ENCODE data around the gene HEMK1. TPM values are rescaled to one million over a fixed set of nuclear protein-coding genes. Genes with fewer than 3 reads are reported as not detected.

HEMK1 gene
- total RNA-seq, 1 experiment from 2014 or later = 12.5 TPM

GRCh38 chr3:50604628-50605588 lies 35.6 kb downstream of the HEMK1 start:
- Histone ChIP-seq H2BK20ac (ENCODE audit: low read depth, low read length, poor library complexity, severe bottlenecking) (no peak overlapping the region), H2BK120ac (ENCODE audit: low read depth, low read length, poor library complexity, severe bottlenecking) (no peak overlapping the region), H2AK5ac (ENCODE audit: insufficient read length, low read length) (no peak overlapping the region), H3K9me3 (ENCODE audit: control insufficient read depth, low read depth, low read length) (no peaks in the 10 kb centered on the region), H3K14ac (ENCODE audit: insufficient read depth, low read length) (no peak overlapping the region), H4K20me1 (ENCODE audit: control insufficient read depth, insufficient read depth, insufficient read length) (no peaks in the 10 kb centered on the region), H2BK15ac (ENCODE audit: low read depth, low read length) (no peak overlapping the region), H4K8ac (replicated peaks; ENCODE audit: insufficient read length, low read depth, low read length) (no peak overlapping the region), H2AFZ (ENCODE audit: low read length) (no peak overlapping the region), H3K23ac (ENCODE audit: insufficient read length, low read depth, low read length) (no peak overlapping the region), H3K56ac (ENCODE audit: insufficient read length, low read depth, low read length) (no peak overlapping the region), H4K91ac (ENCODE audit: insufficient read length, low read depth, low read length) (no peak overlapping the region), H3K23me2 (ENCODE audit: insufficient read length, low read depth, low read length, poor library complexity, severe bottlenecking) (no peaks in the 10 kb centered on the region), H2BK12ac (ENCODE audit: insufficient read length, low read depth, low read length) (no peak overlapping the region), H4K5ac (ENCODE audit: insufficient read length, low read depth, low read length) (no peak overlapping the region), H3K9ac (ENCODE audit: extremely low read depth, insufficient read length, low read length) (no peak overlapping the region), H3K79me2 (ENCODE audit: insufficient read depth, low read length) (no peaks in the 10 kb centered on the region), H2BK5ac (ENCODE audit: insufficient read length, low read length) (no peak overlapping the region), H3K79me1 (ENCODE audit: insufficient read depth, low read depth, low read length, poor library complexity, severe bottlenecking) (no peaks in the 10 kb centered on the region), H3K27me3 (ENCODE audit: insufficient read depth, low read length) (no peaks in the 10 kb centered on the region), H3K27ac (ENCODE audit: insufficient read length, low read depth, low read length) (no peak overlapping the region), H3K18ac (ENCODE audit: insufficient read length, low read depth, low read length) (no peak overlapping the region), H3K4ac (ENCODE audit: low read depth, low read length) (no peak overlapping the region), H3K4me2 (ENCODE audit: insufficient read depth, insufficient read length, low read length) (no peak overlapping the region), H3K4me1 (ENCODE audit: insufficient read depth, low read length) (no peaks in the 10 kb centered on the region), H3T11ph (ENCODE audit: low read length) (no peak overlapping the region)
- Mint-ChIP-seq H3K9me3 (no peaks in the 10 kb centered on the region), H3K36me3 (ENCODE audit: insufficient read depth in 1 of 3, low read depth in 3 of 3) (peaks cover 0 to 1% (median 0%) of the 10 kb centered on the region in 3 experiments; a peak in 1 of 7 replicates), H3K4me3 (no peak overlapping the region), H3K27me3 (ENCODE audit: low read depth) (peaks cover 8% of the 10 kb centered on the region), H3K4me1 (peaks cover 3% of the 10 kb centered on the region in 2 experiments; a peak in 3 of 4 replicates), H3K27ac (no peak overlapping the region)
- DNase-seq = no peak
- TF ChIP-seq CTCF (conservative IDR thresholded peaks at IDR 0.05) = no peak
- no CpG with 5 or more reads among the region's 14 CpGs for WGBS (ENCODE audit: extremely low coverage, insufficient read length, low lambda C conversion rate)

Data from H9 (cell line).